Esophagus muscularis mucosa (tissue), 4 donors: ENCODE measurements around the gene SERPINA10. TPM values are rescaled to one million over a fixed set of nuclear protein-coding genes. Genes with fewer than 3 reads are reported as not detected.
A peak's percentile ranks its signal among the peaks of the same experiment; 100 is the strongest.

ENCODE experiments used
- DNase-seq: peaks from one replicate; pipeline ENCODE4 v3.0.0-alpha.2; 2017; ENCODE audit errors: extremely low spot score
- H3K27ac ChIP-seq, 4 donors: fragments of 200-600 bp; sonication (generic); replicated peaks in 1 of 4; 1 replicate in 3 of 4; 2 replicates in 1 of 4; pipeline ENCODE4 v1.5.1; 2016 to 2019; ENCODE audit warnings: mild to moderate bottlenecking in 1 of 4
- H3K27me3 ChIP-seq, 4 donors: fragments of 200-600 bp; sonication (generic); one replicate each; pipeline versions ENCODE4 v1.5.1 to v1.6.0; 2016 to 2019
- H3K36me3 ChIP-seq, 4 donors: fragments of 200-600 bp; sonication (generic); one replicate each; pipeline ENCODE4 v1.5.1; 2016 to 2019
- H3K4me1 ChIP-seq, 4 donors: fragments of 200-600 bp; sonication (generic); one replicate each; pipeline ENCODE4 v1.5.1; 2016 to 2019
- H3K4me3 ChIP-seq, 4 donors: fragments of 200-600 bp; sonication (generic); 1 replicate in 2 of 4; 2 replicates in 2 of 4; pipeline ENCODE4 v1.5.1; 2016 to 2019; ENCODE audit warnings: mild to moderate bottlenecking in 4 of 4, moderate library complexity in 1 of 4
- H3K9me3 ChIP-seq, 4 donors: fragments of 200-600 bp; sonication (generic); 1 replicate in 3 of 4; 2 replicates in 1 of 4; pipeline ENCODE4 v1.5.1; 2016 to 2019
- EP300 ChIP-seq: sonication (generic); formaldehyde crosslinking; IDR thresholded peaks from one replicate; pipeline ENCODE4 v1.6.1; 2017; ENCODE audit warnings: antibody characterized with exemption
- POLR2A ChIP-seq: fragments of 450-650 bp; IDR thresholded peaks from one replicate; pipeline ENCODE4 v1.6.1; 2017; ENCODE audit warnings: antibody characterized with exemption, moderate library complexity, mild to moderate bottlenecking, low read depth
- POLR2AphosphoS5 ChIP-seq, 2 donors: sonication (generic); formaldehyde crosslinking; IDR thresholded peaks; one replicate each; pipeline ENCODE4 v1.6.1; 2017; ENCODE audit warnings: antibody characterized with exemption in 2 of 2
- WGBS: methylation state at CpG from one replicate; pipeline ENCODE4 v1.1.5; 2018; 5-methylcytosine and 5-hydroxymethylcytosine counted together
- intact Hi-C: fragments of 100-400 bp; cut with DNase I; formaldehyde crosslinking; loops from one replicate; pipeline ENCODE4 v1.15.1; 2023
- total RNA-seq, 4 donors: library from RNA; depleted of rRNA; stranded (reverse); fragments of >200 nt; gene quantifications; one replicate each; pipeline versions ENCODE4 v1.1.0 to v1.2.1, GENCODE V29; 2016
- TF ChIP-seq, protein P1 (sequence below), 3 experiments: fragments of 200-600 bp in 2 of 3; fragments of 450-650 bp in 1 of 3; sonication (generic) in 2 of 3; IDR thresholded peaks; one replicate each; pipeline ENCODE4 v1.5.1; 2017 to 2019; ENCODE audit warnings: antibody characterized with exemption in 3 of 3, mild to moderate bottlenecking in 2 of 3, moderate library complexity in 1 of 3

SERPINA10 gene
- total RNA-seq, 4 donors from 2014 or later, result not detected

DNA sequence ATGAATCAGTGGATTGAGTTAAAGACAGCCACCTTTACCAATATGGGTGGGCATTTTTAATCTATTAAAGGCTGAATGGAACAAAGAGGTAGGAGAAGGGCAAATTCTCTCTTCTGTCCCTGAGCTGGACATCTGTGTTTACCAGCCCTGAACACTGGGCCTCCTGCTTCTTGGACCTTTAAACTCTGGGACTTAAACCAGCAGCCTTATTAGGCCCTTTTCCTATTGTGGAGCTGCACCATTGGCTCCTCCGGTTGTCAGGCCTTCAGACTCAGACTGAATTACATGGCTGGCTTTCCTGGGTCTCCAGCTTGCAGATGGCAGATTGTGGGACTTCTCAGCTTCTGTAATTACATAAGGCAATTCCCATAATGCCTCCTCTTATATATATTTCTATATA, 23.6 kb upstream of the SERPINA10 start:
- no peak overlapping the region for H3K27ac ChIP-seq
- no peaks in the 10 kb centered on the region for H3K27me3 ChIP-seq
- intact Hi-C loops, result no loop called here
- no peak overlapping the region for H3K4me3 ChIP-seq
- TF ChIP-seq POLR2AphosphoS5 (IDR thresholded peaks at IDR 0.05) (no peak), POLR2A (no peak), EP300 (no peak)
- TF ChIP-seq, protein P1, sequence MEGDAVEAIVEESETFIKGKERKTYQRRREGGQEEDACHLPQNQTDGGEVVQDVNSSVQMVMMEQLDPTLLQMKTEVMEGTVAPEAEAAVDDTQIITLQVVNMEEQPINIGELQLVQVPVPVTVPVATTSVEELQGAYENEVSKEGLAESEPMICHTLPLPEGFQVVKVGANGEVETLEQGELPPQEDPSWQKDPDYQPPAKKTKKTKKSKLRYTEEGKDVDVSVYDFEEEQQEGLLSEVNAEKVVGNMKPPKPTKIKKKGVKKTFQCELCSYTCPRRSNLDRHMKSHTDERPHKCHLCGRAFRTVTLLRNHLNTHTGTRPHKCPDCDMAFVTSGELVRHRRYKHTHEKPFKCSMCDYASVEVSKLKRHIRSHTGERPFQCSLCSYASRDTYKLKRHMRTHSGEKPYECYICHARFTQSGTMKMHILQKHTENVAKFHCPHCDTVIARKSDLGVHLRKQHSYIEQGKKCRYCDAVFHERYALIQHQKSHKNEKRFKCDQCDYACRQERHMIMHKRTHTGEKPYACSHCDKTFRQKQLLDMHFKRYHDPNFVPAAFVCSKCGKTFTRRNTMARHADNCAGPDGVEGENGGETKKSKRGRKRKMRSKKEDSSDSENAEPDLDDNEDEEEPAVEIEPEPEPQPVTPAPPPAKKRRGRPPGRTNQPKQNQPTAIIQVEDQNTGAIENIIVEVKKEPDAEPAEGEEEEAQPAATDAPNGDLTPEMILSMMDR (IDR thresholded peaks at IDR 0.05), result no peak
- H3K9me3 ChIP-seq, result peaks cover 0 to 14% (median 0%) of the 10 kb centered on the region in 4 donors
- 87% methylated on average over 1 of the region's 1 CpG for WGBS
- no peaks in the 10 kb centered on the region for H3K4me1 ChIP-seq
- no peaks in the 10 kb centered on the region for H3K36me3 ChIP-seq
- DNase-seq, result no peak

DNA sequence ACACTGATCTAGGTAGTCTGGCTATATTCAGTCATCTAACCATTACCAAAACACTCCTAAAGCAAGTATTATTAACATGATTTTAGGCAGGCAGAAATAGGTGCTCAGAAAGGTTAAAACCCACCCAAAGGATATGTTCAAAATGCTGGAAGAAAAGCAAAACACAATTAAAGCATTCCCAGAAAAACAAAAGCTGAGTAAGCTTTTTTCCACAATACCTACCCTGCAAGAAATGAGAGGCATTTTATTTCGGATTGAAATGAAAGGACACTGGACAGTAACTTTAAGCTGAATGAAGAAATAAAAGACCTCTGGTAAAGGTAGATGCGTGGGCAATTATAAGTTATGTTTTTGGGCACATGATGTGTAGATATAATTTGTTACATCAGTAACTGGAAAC, 21.8 kb upstream of the SERPINA10 start:
- no peaks in the 10 kb centered on the region for H3K4me1 ChIP-seq
- H3K27ac ChIP-seq, result no peak overlapping the region
- peaks cover 0 to 14% (median 0%) of the 10 kb centered on the region in 4 donors for H3K9me3 ChIP-seq
- H3K27me3 ChIP-seq, result no peaks in the 10 kb centered on the region
- TF ChIP-seq, protein P1 (IDR thresholded peaks at IDR 0.05), result no peak
- TF ChIP-seq EP300 (no peak), POLR2AphosphoS5 (IDR thresholded peaks at IDR 0.05) (no peak), POLR2A (no peak)
- no peaks in the 10 kb centered on the region for H3K36me3 ChIP-seq
- H3K4me3 ChIP-seq, result no peak overlapping the region
- DNase-seq, result no peak
- 92% methylated on average over 2 of the region's 2 CpGs for WGBS
- intact Hi-C loops, result no loop called here

DNA sequence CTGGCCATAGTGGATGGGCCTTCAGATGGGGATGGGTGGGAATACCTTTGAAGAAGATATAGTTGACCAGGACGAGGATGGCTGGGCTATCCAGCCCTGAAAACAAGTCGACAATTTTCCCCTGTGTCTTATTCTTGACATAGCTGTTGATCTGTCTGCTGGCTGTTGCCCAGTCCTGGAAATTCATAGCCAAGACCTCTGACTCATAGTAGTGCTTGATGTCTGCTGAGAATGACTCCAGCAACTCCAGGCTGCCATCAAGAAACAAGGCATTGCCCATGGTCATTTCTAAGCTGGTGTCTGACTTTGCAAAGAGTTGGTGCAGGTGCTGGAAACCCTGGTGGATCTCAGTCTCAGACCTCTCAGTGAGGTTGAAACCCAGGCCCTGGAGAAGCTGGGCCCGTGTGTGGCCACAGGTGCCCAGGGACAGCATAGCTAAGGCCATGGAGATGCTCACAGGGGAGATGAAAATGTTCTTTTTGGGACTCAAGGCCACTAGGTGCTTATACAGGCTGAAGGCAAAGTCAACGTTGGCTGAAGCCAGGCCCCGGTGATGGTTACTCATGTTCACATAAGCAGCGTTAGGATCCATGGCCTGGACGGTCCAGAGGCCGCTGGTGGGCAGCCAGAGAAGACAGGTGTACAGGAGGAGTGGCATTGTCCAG, 21.1 kb upstream of the SERPINA10 start:
- peak; percentile 92 for DNase-seq
- peaks cover 0 to 14% (median 0%) of the 10 kb centered on the region in 4 donors for H3K9me3 ChIP-seq
- peaks cover 0 to 3% (median 0%) of the 10 kb centered on the region in 4 donors for H3K27me3 ChIP-seq
- no peak overlapping the region for H3K4me3 ChIP-seq
- H3K27ac ChIP-seq, result no peak overlapping the region
- H3K4me1 ChIP-seq, result no peaks in the 10 kb centered on the region
- TF ChIP-seq, protein P1 (IDR thresholded peaks at IDR 0.05), result no peak
- no peaks in the 10 kb centered on the region for H3K36me3 ChIP-seq
- intact Hi-C loops, result no loop called here
- 90% methylated on average over 8 of the region's 8 CpGs for WGBS

DNA sequence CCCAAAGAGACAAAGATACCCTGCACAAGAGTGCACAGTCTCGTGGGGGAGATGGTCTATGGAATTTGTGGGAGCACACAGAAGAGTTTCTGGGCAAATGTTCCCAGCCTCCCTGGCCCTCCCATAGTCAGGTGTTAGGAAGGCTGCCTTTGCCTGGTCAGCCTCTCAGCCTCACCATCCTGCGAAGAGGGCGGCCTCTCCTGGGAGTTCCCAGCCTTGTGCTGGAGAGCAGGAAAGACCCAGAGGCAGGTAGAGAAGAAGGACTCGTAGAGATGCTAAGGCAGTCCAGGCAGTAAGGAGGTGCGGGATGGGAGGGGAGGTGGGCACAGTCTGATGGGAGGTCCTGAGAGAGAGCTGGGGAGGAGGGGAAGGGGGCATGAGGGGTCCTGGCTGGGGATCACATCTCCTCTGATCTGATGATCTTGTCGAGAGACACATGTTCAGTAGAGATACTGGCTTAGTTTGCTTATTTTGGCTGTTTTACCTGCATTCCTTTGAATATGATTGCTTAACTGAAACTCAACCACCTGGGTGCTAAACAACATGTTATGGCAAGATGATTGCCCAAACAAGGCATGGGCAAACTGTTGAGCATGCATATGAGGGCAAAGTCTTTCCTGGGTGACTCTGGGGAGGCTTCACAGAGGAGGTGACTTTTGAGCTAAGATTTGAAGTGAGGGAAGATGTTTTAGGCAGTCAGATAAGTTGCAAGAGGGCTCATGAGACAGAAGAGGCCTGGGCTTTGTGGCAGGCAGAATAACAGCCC, 19.6 kb upstream of the SERPINA10 start:
- Histone ChIP-seq H3K27me3 (peaks cover 0 to 6% (median 0%) of the 10 kb centered on the region in 4 donors), H3K4me1 (no peaks in the 10 kb centered on the region), H3K4me3 (no peak overlapping the region), H3K27ac (no peak overlapping the region), H3K9me3 (peaks cover 0 to 10% (median 4%) of the 10 kb centered on the region in 4 donors), H3K36me3 (no peaks in the 10 kb centered on the region)
- TF ChIP-seq POLR2AphosphoS5 (IDR thresholded peaks at IDR 0.05), result no peak
- no peak for TF ChIP-seq EP300
- TF ChIP-seq POLR2A, result no peak
- TF ChIP-seq, protein P1 (IDR thresholded peaks at IDR 0.05), result no peak
- intact Hi-C loops, result no loop called here
- 76% methylated on average over 5 of the region's 6 CpGs for WGBS
- DNase-seq, result no peak
